Measurements from ENCODE around the gene TMPRSS9.

TMPRSS9 gene

DNA sequence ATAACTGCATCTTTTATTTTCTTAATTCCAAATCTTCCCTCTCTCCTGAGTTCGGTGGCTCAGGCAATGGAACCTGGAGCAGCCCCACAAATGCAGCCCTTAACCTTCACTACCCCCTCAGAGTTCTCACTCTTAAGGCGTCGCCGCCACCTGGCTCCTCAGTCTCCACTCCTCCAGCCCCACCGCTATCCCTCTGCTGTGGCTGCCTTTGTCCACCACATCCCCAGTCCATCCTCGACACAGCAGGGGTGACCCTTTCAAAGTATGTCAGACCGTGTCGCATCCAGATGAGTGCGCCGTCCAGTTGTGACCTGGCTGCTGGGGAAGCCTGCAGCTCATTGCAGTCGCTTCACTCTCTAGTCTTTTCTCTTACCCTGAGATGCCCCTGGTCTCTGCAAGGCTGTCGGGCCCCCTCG lies 30.6 kb upstream of the TMPRSS9 start:
- no peak for DNase-seq

DNA sequence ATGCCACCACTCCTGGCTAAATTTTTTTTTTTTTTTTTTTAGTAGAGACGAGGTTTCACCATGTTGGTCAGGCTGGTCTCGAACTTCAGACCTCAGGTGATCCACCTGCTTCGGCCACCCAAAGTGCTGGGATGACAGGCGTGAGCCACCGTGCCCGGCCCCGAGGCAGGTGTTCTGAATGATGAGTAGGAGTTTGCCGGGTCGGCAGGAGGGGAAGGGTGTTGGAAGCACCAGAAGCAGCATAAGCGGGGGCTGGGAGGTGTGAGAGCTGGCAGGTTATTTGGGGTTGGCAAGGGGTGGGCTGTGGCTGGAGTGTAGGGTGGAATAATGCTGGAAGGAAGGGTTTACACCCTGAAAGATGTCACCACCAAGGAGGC lies 29.8 kb upstream of the TMPRSS9 start:
- DNase-seq, result no peak

- DNase-seq, result no peak
Observed at GRCh38 chr19:2330632-2331284, 29.3 kb upstream of the TMPRSS9 start.

- DNase-seq, result no peak
Observed at GRCh38 chr19:2331601-2332246, 28.3 kb upstream of the TMPRSS9 start.

DNA sequence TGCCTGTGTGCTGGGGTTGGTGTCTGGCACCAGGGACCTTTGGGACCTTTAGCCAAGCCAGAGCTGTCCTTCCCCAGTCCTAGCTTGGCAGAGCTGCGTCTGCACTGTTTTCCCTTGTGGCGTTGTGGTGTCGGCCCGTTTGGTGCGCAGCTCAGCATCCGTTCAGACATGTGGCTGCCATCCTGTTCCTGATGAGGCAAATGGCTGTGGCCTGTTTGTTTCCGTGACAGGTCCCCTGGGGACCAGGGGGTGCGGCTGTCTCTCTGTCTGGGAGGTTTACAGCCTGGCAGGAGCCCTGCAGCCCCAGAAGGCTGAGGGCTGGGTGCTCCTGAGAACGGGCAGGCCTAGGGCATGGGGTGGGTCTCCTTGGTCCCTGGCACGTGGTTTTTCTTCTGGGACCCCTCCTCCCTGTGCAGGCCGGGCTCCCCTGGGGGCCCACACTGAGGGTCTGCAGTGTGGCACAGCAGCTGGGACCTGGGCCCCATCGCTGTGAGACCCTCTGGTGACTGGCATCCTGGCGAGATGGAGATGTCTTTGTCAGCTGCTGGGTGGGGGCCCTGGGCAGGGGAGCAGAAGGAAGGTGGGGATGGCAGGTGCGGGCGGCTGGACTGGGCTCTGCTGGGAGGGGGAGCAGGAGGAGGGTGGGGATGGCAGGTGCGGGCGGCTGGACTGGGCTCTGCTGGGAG lies 27.6 kb upstream of the TMPRSS9 start:
- DNase-seq, result no peak

DNA sequence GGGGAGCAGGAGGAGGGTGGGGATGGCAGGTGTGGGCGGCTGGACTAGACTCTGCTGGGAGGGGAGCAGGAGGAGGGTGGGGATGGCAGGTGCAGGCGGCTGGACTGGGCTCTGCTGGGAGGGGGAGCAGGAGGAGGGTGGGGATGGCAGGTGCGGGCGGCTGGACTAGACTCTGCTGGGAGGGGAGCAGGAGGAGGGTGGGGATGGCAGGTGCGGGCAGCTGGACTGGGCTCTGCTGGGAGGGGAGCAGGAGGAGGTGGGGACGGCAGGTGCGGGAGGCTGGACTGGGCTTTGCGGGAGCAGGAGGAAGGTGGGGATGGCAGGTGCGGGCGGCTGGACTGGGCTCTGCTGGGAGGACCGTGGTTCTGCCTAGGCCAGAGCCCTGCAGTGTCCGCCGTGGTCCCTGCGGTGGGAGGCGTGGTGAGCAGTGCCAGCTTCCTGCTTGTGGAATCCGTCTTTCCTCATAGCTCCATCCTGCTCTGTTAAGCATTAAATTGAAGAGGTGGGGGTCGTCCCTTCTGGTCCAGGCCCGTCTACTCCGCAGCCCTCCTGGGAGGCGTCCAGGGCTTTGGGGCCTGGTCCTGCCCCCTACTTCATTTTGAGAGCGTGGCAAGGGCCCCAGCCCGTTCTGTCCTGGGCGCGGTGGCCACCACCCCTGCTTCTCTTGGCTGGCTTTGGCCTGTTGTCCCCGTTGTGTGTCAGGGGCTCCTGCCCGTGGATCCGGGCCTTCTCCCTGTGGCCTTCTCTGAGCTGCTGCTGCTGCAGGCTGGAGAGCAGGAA lies 26.8 kb upstream of the TMPRSS9 start:
- DNase-seq, result peak in 3 of 4 experiments; percentile 26 to 51 (median 43)

GRCh38 chr19:2333807-2334211 lies 26.3 kb upstream of the TMPRSS9 start:
- DNase-seq, result peak; percentile 36 to 73 (median 56)

DNA sequence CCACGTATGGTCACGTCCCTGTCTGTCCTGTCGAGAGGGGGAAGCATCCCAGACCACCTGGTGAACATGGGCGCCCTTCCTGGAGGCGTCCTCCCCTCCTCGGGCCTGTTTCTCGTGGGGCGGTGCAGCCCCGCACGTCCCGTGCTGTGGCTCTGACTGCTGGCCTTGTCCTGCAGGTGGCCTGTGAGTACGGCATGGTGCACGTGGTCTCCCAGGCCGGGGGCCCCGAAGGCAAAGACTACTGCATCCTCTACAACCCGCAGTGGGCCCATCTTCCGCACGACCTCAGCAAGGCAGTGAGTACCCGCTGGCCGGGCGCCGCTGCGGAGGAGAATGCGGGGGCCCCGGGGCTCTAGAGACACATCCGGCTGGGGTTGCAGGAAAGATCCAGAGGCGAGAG lies 25.6 kb upstream of the TMPRSS9 start:
- DNase-seq, result no peak

- DNase-seq, result no peak
Observed at GRCh38 chr19:2334986-2335846, 24.8 kb upstream of the TMPRSS9 start.

- no peak for DNase-seq
Observed at GRCh38 chr19:2335848-2336247, 24.2 kb upstream of the TMPRSS9 start.

DNA sequence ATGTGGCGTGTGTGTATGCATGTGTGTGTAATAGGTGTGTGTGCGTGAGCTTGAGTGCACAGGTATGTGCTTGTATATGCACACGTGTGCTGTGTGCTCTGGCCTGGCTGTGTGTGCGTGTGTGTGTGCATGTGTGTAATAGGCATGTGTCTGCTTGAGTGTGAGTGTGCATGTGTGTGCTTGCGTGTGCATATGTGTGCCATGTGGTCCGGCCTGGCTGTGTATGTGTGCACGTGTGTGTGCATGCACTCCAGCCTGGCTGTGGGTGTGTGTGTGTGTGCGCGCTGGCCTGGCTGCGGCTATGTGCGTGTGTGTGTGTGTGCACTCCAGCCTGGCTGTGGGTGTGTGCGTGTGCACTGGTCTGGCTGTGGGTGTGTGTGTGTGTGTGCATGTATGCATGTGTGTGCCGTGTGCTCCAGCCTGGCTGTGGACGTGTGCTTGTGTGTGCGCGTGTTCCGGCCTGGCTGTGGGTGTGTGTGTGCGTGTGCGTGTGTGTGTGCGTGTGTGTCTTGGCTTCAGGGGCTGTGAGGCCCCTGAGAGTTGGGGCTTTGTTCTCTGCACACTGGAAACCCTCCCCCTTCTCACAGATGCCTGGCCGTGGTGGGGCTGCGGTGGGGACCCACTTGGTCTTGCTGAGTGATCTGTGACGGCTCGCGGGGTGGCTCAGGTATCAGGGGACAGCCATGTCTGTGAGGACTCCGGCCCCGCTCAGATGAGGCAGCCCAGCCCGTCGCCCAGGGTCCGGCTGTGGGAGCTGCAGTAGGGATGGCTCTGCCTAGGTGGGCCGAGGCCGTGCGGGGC lies 23.3 kb upstream of the TMPRSS9 start:
- no peak for DNase-seq

GRCh38 chr19:2337329-2337707 lies 22.7 kb upstream of the TMPRSS9 start:
- peak in 1 of 4 experiments; percentile 38 for DNase-seq

DNA sequence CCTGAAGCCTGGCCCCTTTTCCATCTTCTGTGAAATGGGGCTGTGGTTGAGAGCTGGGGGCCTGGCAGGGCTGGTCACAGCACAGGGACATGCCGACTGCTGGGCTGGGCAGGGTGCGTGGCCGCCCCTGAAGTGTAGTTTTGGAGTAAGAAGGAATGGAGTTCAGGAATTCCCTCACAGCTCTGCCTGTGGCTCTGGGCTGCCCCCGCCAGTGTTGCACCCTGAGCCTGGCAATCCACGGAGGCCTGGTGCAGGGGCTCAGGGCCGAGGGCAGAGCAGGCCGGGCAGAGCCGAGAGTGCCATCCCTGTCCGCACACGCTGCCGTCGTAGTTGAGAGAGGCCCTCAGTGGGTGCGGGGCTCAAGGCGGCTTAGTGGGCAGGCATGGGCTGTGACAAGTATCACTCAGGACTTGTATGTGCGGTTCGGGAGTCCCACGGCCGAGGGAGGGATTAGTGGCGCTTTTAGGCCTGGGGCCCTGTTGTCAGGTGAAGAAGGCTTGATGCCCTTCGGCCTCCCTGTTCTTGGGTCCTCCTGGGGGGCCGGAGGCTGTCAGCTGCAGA lies 21.9 kb upstream of the TMPRSS9 start:
- no peak for DNase-seq

DNA sequence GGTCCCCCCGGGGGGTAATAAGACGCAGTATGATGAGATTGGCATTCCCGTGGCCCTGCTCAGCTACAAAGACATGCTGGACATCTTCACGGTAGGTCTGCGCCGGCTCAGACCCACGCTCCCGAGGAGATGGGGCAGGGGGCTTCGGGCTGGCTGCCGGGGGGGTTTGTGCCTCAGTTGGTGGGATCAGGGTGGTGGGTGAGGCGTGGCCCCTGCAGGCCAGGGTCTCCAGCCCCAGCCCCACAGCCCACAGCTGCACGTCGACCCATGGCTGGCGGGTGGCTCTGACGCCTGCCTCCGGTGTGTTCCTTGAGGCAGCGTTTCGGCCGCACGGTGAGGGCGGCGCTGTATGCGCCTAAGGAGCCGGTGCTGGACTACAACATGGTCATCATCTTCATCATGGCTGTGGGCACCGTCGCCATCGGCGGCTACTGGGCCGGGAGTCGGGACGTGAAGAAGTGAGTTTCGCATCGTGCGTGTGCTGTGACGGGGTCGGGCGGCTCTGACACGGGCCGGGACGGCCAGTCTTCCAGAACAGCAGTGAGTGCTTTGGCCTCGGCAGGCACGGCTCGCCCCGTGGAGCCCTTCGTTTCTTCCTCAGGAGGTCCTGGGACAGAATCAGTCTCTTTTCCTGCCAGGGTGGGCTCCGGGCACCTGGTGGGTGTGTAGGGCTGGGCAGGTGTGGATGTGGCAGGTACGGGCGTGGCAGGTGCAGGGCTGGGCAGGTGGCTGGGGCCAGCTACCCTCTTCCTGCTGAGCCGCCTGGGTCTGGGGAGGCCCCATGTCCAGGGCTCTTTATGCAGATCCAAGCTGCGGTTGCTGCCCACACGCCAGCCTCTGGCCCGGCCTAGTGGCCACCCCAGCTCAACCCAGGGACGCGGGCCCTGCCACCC lies 21.1 kb upstream of the TMPRSS9 start:
- no peak for DNase-seq

DNA sequence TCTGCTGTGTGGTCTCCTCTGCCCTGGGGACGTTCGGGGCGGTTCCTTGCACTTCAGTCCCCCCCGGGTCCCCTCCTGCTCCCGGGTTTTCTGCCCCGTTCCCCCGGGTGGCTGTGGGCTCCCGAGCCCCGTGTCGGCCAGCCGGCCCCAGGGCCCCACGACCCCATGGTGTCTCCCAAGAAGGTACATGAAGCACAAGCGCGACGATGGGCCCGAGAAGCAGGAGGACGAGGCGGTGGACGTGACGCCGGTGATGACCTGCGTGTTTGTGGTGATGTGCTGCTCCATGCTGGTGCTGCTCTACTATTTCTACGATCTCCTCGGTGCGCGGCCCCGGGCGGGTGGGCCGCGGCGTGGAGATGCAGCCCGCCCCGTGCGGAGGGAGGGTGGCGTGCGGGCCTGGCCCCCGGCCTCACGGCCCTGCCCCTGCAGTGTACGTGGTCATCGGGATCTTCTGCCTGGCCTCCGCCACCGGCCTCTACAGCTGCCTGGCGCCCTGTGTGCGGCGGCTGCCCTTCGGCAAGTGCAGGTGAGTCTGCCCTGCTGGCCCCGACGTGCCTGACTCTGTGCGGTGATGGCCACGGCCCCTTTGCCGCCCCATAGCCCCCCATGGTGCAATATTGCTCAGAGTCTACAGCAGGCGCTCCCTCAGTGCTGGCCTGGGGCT lies 20.3 kb upstream of the TMPRSS9 start:
- no peak for DNase-seq

DNA sequence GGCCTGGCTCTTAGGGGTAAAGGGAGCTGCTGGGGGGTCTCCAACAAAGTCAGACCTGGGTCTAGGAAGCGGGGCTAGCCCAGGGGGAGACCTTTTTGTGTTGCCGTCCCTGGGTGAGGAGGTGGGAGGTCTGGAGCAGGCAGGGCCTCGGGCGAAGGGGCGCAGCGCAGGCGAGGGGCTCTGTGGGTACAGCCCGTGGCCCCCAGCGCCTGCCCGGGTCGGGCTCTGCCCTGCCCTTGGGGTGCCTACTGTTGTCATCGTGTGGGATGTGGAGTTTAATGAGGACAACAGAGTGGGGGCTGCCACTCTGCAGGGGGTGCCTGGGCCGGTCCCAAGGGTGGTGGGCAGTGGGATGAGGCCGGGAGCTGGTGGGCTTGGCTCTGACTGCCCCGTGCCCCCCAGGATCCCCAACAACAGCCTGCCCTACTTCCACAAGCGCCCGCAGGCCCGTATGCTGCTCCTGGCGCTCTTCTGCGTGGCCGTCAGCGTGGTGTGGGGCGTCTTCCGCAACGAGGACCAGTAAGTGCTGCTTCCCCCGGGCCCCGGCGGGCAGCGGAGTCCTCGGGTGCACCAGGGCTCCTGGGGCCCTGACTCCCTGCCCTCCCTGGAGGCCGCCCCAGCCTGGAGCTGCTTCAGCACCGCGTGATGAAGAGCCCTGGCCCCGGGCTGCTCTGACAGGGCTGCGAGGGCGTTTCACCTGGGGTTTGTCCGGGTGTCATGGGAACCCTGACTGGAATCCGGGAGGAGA lies 19.4 kb upstream of the TMPRSS9 start:
- no peak for DNase-seq

- DNase-seq, result no peak
Observed at GRCh38 chr19:2341244-2341751, 18.8 kb upstream of the TMPRSS9 start.

- no peak for DNase-seq
Observed at GRCh38 chr19:2341982-2342381, 18.1 kb upstream of the TMPRSS9 start.
